Lower lobe of right lung (tissue), 2 donors: ENCODE data around the gene TEX36. TPM values are rescaled to one million over a fixed set of nuclear protein-coding genes. Genes with fewer than 3 reads are reported as not detected.

Experiments used
- ATAC-seq, 2 donors: fragments of 200-7000 bp; cut with Tn5 transposase; one replicate each; pipeline ENCODE4 v1.9.1; 2020 to 2022; ENCODE audit warnings: mild to moderate bottlenecking in 2 of 2, moderate library complexity in 2 of 2
- DNase-seq: peaks from one replicate; pipeline ENCODE4 v3.0.0-alpha.2; 2020
- H3K27ac ChIP-seq: fragments of 200-600 bp; one replicate; pipeline ENCODE4 v1.8.0; 2022
- H3K27me3 ChIP-seq: fragments of 200-600 bp; one replicate; pipeline ENCODE4 v1.8.0; 2022; ENCODE audit warnings: low read depth
- H3K36me3 ChIP-seq: fragments of 200-600 bp; one replicate; pipeline ENCODE4 v1.8.0; 2022; ENCODE audit warnings: mild to moderate bottlenecking
- H3K4me1 ChIP-seq: fragments of 200-600 bp; one replicate; pipeline ENCODE4 v1.8.0; 2022
- H3K4me3 ChIP-seq: fragments of 200-600 bp; one replicate; pipeline ENCODE4 v1.8.0; 2022; ENCODE audit warnings: mild to moderate bottlenecking
- H3K9me3 ChIP-seq: fragments of 200-600 bp; one replicate; pipeline ENCODE4 v1.8.0; 2022
- intact Hi-C: fragments of 100-400 bp; cut with DNase I; formaldehyde crosslinking; loops from one replicate; pipeline ENCODE4 v1.11.0; 2022
- total RNA-seq: library from RNA; stranded (reverse); fragmentation: NEBNext Ultra II Directional; extraction: Animal tissue kit (Norgen Biotek cat#: 25700); gene quantifications from one replicate; pipeline ENCODE4 v1.2.1, GENCODE V29; 2021
- TF ChIP-seq, protein P1 (sequence below): fragments of 200-600 bp; IDR thresholded peaks from one replicate; pipeline ENCODE4 v1.8.0; 2022; ENCODE audit warnings: antibody characterized with exemption, mild to moderate bottlenecking
- donor health status: DM: no; HTN: yes; CAD: no; lungs with severe emphysema.

TEX36 gene
- total RNA-seq, 1 donor from 2014 or later, result not detected

DNA sequence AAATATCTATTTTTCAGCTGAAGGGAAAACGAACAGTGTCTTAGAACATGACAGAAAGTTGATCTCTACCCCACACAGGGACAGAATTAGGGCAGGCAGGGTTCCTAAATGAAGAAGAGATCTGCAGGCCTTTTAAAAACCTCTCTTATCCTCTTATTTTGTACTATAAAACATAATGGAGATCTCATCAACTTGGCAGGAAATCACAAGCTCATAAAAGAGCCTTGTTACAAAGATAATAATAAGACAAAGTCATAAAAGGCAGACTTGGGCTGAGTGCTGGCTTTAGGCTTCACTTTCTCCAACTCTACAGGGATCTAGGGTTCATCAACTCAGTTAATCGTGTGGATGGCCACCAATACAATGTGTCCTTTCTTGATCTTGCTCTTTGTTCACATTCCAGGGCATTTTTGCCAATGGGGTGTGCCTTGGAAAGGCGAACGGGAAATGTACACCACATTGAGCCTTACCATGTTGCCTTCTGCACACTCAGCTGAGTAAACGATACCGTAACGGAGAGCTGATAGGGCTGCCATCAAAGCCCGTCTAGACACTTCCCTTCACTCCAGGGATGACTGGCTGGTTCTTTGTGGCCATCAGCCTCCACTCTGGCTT is 7.1 kb upstream of the TEX36 start:
- DNase-seq (no peak), ATAC-seq (no peak)
- Histone ChIP-seq H3K27me3 (no peaks in the 10 kb centered on the region), H3K4me3 (no peak overlapping the region), H3K4me1 (no peaks in the 10 kb centered on the region), H3K36me3 (no peaks in the 10 kb centered on the region), H3K27ac (no peak overlapping the region), H3K9me3 (no peaks in the 10 kb centered on the region)
- intact Hi-C loops, result no loop called here
- TF ChIP-seq, protein P1, sequence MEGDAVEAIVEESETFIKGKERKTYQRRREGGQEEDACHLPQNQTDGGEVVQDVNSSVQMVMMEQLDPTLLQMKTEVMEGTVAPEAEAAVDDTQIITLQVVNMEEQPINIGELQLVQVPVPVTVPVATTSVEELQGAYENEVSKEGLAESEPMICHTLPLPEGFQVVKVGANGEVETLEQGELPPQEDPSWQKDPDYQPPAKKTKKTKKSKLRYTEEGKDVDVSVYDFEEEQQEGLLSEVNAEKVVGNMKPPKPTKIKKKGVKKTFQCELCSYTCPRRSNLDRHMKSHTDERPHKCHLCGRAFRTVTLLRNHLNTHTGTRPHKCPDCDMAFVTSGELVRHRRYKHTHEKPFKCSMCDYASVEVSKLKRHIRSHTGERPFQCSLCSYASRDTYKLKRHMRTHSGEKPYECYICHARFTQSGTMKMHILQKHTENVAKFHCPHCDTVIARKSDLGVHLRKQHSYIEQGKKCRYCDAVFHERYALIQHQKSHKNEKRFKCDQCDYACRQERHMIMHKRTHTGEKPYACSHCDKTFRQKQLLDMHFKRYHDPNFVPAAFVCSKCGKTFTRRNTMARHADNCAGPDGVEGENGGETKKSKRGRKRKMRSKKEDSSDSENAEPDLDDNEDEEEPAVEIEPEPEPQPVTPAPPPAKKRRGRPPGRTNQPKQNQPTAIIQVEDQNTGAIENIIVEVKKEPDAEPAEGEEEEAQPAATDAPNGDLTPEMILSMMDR, result no peak

DNA sequence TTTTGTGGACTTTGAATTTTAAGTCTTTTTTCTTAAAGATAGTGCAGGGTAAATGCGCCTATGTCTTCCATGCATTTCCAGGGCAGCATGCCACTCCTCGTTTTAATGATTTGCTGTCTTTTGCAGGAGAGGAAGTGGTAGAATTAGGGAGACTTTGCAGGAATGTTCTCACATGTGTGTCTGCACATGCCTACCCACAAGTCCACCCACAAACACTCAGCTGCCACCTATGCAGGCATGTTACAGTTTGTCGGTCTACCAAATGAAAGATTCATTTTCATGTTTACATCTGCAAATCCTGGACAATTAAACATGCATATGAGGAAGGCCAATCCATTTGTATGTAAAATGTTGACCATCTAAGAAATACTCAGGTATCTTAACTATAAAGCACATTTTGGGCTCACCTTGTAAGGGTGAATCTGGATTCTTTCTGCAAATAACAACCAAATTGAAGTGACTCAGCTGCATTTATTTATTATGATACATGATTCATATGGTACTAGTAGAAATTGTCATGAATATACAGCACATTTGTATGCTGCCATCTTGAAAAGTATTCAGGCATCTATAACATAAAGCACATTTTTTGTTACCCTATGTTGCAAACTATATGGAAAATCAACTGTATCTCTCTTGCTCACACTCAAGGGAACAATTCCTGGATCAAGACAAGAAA is 4.7 kb upstream of the TEX36 start:
- Histone ChIP-seq H3K4me1 (no peaks in the 10 kb centered on the region), H3K27me3 (no peaks in the 10 kb centered on the region), H3K36me3 (no peaks in the 10 kb centered on the region), H3K9me3 (no peaks in the 10 kb centered on the region), H3K4me3 (no peak overlapping the region), H3K27ac (no peak overlapping the region)
- TF ChIP-seq, protein P1, result no peak
- ATAC-seq, result no peak
- no peak for DNase-seq
- intact Hi-C loops, result no loop called here

DNA sequence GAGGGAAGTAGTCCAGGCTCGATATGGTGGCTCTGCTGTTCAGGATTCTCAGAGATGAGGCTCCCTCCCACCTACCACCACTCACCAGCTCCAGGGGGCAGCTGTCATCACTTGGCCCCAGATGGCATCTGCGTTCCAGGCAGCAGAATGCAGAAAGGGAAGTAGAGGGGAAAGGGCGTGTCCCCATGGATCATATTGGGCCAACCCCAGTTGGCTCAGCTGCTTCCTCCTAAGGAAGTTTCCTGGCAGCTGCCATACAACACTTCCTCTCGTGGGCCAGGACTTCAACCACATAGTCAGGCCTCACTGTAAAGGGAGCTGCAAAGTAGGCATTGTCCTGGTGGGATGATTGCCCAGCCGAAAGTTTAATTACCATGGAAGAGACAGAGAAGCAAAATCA is 1.6 kb upstream of the TEX36 start:
- Histone ChIP-seq H3K4me3 (no peak overlapping the region), H3K27ac (no peak overlapping the region), H3K36me3 (no peaks in the 10 kb centered on the region), H3K9me3 (no peaks in the 10 kb centered on the region), H3K27me3 (no peaks in the 10 kb centered on the region), H3K4me1 (no peaks in the 10 kb centered on the region)
- TF ChIP-seq, protein P1, result no peak
- DNase-seq, result no peak
- intact Hi-C loops, result no loop called here
- peak in 1 of 2 donors; percentile 35 for ATAC-seq

DNA sequence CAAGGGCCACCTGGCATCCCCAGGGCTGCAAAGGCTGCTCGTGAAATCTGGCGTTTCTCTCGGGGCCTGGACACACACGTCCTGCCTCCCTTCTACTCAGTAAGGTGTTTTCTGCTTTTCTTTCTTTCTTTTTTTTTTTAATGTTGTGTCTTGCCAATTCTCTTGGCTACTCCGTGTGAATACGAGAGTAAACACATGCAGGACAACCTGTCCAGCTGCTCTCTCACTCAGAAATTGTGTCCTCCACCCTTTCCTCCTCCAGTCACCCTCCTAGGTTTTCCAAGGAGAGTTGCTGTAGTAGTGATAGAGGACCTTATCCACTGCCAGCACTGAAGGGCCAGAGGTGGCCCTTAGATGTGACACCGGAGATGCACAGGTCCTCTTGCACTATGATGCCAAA is 858 bp upstream of the TEX36 start:
- H3K27ac ChIP-seq, result no peak overlapping the region
- H3K36me3 ChIP-seq, result no peaks in the 10 kb centered on the region
- intact Hi-C loops, result no loop called here
- DNase-seq, result no peak
- no peaks in the 10 kb centered on the region for H3K27me3 ChIP-seq
- H3K9me3 ChIP-seq, result no peaks in the 10 kb centered on the region
- TF ChIP-seq, protein P1, result no peak
- no peaks in the 10 kb centered on the region for H3K4me1 ChIP-seq
- ATAC-seq, result no peak
- no peak overlapping the region for H3K4me3 ChIP-seq

DNA sequence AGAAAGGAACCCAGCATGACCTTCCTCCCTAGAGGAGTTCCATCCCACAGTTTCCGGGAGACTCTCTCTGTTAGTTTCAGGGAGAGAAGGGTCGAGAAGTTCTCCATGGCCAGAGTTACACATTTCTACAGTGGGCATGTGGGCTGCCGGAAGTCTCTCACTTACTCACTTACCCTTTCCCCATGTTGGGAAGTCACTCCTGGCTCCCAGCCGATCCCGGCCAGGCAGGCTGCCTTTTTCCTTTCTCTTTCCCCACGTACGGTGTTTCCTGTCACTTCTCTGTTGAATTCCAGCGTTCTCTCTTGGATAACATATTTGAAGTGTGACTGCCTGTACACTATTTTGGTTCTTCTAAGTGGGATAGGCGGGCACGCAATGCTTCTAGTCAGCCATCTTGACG is 3.5 kb downstream of the TEX36 start:
- TF ChIP-seq, protein P1, result no peak
- no peaks in the 10 kb centered on the region for H3K36me3 ChIP-seq

More for the DNA sequence above, 3.5 kb downstream of the TEX36 start:
- DNase-seq (no peak), ATAC-seq (no peak)
- Histone ChIP-seq H3K4me3 (no peak overlapping the region), H3K9me3 (peaks cover 7% of the 10 kb centered on the region), H3K4me1 (no peaks in the 10 kb centered on the region), H3K27me3 (no peaks in the 10 kb centered on the region), H3K27ac (no peak overlapping the region)
- intact Hi-C loops, result no loop called here
